ENCODE measurements around the gene NAA40.

DNA sequence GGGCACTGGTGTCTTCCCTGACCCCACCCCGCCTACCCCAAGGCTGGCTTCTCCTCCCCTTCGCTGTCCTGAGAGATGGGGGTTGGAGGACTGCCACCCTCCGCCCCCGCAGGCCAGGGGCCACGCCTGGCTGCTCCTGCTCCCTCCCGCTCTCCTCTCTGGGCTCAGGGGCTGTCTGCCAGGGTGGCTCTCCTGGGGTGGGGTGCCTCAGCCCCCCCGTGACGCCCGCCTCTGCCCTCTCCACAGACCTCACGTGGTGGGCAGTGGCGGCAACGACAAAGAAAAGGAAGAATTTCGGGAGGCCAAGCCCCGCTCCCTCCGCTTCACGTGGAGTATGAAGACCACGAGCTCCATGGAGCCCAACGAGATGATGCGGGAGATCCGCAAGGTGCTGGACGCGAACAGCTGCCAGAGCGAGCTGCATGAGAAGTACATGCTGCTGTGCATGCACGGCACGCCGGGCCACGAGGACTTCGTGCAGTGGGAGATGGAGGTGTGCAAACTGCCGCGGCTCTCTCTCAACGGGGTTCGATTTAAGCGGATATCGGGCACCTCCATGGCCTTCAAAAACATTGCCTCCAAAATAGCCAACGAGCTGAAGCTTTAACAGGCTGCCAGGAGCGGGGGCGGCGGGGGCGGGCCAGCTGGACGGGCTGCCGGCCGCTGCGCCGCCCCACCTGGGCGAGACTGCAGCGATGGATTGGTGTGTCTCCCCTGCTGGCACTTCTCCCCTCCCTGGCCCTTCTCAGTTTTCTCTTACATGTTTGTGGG lies 30.0 kb upstream of the NAA40 start:
- TF ChIP-seq EZH2 (IDR thresholded peaks at IDR 0.05; ENCODE audit: low read length, missing control alignments), result no peak
- TF ChIP-seq, protein P1, sequence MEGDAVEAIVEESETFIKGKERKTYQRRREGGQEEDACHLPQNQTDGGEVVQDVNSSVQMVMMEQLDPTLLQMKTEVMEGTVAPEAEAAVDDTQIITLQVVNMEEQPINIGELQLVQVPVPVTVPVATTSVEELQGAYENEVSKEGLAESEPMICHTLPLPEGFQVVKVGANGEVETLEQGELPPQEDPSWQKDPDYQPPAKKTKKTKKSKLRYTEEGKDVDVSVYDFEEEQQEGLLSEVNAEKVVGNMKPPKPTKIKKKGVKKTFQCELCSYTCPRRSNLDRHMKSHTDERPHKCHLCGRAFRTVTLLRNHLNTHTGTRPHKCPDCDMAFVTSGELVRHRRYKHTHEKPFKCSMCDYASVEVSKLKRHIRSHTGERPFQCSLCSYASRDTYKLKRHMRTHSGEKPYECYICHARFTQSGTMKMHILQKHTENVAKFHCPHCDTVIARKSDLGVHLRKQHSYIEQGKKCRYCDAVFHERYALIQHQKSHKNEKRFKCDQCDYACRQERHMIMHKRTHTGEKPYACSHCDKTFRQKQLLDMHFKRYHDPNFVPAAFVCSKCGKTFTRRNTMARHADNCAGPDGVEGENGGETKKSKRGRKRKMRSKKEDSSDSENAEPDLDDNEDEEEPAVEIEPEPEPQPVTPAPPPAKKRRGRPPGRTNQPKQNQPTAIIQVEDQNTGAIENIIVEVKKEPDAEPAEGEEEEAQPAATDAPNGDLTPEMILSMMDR (conservative IDR thresholded peaks at IDR 0.05 in 1 of 2, IDR thresholded peaks at IDR 0.05 in 1 of 2; ENCODE audit: low read depth in 1 of 2, low read length in 2 of 2), result no peak
